ENCODE measurements around the gene RNF212.
"Not testable (repeated sequence)": the region's sequence is repeated elsewhere in the genome, so short reads cannot be mapped to it uniquely, and the experiment has no call there.

Gene RNF212

DNA sequence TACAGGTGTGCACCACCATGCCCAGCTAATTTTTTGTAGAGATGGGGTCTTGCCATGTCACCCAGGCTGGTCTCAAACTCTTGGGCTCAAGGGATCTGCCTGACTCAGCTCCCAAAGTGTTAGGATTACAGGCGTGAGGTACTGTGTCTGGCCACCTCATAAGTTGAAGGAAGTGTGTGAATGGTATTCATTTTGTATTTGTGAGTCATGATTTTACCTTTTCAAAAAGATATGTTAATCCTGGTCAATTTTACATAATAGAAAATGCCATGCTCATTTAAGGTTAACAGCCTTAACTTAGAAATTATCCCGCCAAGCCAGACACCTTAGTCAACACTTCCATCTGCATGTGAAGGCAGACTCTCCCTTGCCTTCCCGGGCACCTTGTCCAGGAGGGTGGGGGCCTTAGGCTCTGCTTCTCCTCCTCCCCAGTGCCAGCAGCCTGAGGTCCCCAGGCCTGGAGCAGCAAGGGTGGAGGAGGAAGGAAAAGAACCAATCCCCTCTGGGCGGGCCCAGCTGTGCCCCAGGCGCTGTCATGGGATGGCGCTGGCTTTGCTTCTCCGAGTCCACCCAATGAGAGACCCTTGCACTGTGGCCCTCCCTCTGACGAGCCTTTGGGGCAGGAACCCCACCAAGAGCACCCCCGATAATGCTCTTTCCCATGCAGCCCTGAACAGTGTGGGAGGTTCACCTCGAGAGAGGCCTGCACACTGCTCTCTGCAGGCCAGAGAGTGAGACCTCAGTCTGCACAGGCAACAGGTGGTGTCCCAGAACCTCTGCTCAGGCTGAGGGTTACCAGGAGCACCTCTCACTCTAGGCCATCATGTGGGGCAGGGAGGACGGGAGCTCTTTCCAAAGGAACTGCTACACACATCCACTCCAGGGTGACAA, 37.3 kb downstream of the RNF212 start:
- DNase-seq = no peak
- in situ Hi-C loops (cut with MboI; ENCODE audit: low pct_unique_long_range_greater_than_20kb, low sequenced_read_pairs) = no loop called here

DNA sequence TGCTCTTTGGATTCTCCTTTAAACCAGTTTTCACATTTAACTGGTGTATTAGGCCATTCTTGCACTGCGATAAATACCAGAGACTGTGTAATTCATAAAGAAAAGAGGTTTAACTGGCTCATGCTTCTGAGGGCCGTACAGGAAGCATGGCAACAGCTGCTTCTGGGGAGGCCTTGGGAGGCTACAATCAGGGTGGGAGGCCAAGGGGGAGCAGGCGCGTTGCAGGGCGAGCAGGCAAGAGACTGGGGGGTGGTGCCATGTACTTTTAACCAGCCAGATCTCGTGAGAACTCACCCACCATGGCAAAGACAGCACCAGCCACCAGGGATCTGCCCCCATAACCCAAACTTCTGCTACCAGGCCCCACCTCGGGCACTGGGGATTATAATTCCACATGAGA, 38.1 kb downstream of the RNF212 start:
- in situ Hi-C loops (cut with MboI; ENCODE audit: low pct_unique_long_range_greater_than_20kb, low sequenced_read_pairs) = no loop called here
- DNase-seq = no peak

DNA sequence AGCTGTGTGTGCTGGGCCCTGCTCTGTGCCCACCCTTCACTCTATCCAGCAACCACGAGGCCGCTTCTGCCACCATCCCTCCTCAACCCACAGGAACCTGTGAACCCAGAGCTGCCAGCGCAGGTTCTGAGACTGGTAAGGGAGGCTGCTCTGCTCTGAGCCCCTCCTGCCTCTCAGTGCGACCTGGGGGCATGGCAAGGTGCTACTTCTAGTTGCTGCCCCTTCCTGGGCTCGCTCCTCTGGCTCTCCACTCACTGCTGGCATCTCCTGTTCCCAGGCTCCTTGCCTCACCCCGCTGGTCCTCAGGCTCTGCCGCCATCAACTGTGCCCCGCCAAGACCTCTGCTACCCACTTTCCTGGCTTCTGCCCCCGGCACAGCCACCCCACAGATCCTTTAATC, 39.3 kb downstream of the RNF212 start:
- in situ Hi-C loops (cut with MboI; ENCODE audit: low pct_unique_long_range_greater_than_20kb, low sequenced_read_pairs) = no loop called here
- no peak for DNase-seq

- in situ Hi-C loops (cut with MboI; ENCODE audit: low pct_unique_long_range_greater_than_20kb, low sequenced_read_pairs) = no loop called here
- peak; percentile 77 for DNase-seq
Measured at GRCh38 chr4:1072830-1073446, 40.4 kb downstream of the RNF212 start.

GRCh38 chr4:1069394-1069793, 44.0 kb downstream of the RNF212 start:
- in situ Hi-C loops (cut with MboI; ENCODE audit: low pct_unique_long_range_greater_than_20kb, low sequenced_read_pairs) = no loop called here

GRCh38 chr4:1065732-1066131, 47.6 kb downstream of the RNF212 start:
- no peak for DNase-seq
- in situ Hi-C loops (cut with MboI; ENCODE audit: low pct_unique_long_range_greater_than_20kb, low sequenced_read_pairs) = no loop called here

More at GRCh38 chr4:1069394-1069793, 44.0 kb downstream of the RNF212 start:
- no peak for DNase-seq

GRCh38 chr4:1062419-1062818, 50.9 kb downstream of the RNF212 start:
- DNase-seq = no peak
- in situ Hi-C loops (cut with MboI; ENCODE audit: low pct_unique_long_range_greater_than_20kb, low sequenced_read_pairs) = no loop called here

DNA sequence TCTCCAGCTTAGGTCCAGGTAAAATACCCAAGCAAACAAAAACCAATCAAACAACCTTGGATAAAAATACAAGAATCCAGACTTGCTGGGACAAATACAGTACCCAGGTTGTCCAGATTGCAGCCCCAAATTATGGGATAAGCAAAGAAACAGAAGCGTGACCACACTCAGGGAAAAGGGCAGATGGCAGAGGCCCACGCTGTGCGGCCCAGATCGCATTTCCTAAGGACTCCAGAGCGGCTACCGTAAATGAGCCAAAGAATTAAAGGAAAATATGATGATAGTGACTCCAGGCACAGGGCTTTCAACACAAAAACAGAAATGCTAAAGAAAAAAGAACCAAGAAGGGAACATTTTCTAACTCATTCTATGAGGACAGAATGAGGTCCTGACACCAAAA, 51.6 kb downstream of the RNF212 start:
- in situ Hi-C loops (cut with MboI; ENCODE audit: low pct_unique_long_range_greater_than_20kb, low sequenced_read_pairs) = no loop called here
- DNase-seq = no peak

- in situ Hi-C loops (cut with MboI; ENCODE audit: low pct_unique_long_range_greater_than_20kb, low sequenced_read_pairs) = no loop called here
- no peak for DNase-seq
Measured at GRCh38 chr4:1061056-1061700, 52.2 kb downstream of the RNF212 start.

DNA sequence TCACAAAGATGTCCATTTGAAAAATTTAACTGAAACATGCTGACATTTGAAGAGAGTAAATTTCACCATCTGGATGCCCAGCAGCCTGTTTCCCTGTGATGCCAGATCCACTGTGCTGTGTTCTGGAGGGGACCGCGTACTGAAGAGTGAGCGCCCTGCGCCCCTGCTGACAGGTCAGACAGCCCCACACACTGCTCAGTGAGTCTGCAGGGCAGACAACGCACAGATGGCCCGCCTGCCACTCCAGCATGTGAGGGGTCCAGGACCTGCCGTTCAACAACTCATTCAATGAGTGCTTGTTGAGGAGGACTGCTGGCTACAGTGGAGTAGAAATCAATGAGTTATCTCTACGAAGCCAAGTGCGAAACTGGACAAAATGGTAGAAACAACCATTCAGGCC, 52.7 kb downstream of the RNF212 start:
- no peak for DNase-seq
- in situ Hi-C loops (cut with MboI; ENCODE audit: low pct_unique_long_range_greater_than_20kb, low sequenced_read_pairs) = no loop called here

GRCh38 chr4:1060121-1060520, 53.2 kb downstream of the RNF212 start:
- DNase-seq = no peak
- in situ Hi-C loops (cut with MboI; ENCODE audit: low pct_unique_long_range_greater_than_20kb, low sequenced_read_pairs) = no loop called here

DNA sequence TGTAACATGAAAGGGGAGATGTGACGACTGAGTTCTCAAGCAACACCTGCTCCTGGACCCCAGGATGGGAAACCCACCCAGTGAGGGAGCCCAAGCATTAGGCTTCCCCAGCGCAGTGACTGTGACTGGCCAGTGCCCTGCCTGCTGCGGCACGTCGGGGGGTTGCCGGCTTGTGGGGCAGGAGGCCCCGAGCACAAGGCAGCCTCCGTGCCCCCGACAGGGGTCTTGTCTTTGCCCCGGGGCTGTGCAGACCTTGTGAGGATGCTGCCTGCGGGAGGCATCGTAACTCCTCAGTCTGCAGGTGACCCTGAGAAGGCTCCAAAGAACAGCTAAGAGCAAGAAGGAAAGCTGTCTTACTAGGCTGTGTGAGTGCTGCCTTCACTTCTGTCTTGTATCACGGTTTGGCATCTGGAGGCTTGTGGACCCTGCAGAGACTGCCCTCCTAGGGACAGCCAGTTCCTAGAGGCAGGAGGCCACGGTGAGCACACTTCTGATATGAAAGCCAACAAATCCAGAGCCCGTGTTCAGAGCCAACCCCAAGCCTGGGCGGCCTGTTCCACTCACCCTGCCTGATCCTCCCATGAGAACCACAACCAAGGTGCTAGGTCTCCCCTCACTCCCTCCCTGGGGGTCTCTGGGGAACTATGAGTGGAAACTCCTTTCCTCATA, 54.2 kb downstream of the RNF212 start:
- in situ Hi-C loops (cut with MboI; ENCODE audit: low pct_unique_long_range_greater_than_20kb, low sequenced_read_pairs) = no loop called here
- no peak for DNase-seq

DNA sequence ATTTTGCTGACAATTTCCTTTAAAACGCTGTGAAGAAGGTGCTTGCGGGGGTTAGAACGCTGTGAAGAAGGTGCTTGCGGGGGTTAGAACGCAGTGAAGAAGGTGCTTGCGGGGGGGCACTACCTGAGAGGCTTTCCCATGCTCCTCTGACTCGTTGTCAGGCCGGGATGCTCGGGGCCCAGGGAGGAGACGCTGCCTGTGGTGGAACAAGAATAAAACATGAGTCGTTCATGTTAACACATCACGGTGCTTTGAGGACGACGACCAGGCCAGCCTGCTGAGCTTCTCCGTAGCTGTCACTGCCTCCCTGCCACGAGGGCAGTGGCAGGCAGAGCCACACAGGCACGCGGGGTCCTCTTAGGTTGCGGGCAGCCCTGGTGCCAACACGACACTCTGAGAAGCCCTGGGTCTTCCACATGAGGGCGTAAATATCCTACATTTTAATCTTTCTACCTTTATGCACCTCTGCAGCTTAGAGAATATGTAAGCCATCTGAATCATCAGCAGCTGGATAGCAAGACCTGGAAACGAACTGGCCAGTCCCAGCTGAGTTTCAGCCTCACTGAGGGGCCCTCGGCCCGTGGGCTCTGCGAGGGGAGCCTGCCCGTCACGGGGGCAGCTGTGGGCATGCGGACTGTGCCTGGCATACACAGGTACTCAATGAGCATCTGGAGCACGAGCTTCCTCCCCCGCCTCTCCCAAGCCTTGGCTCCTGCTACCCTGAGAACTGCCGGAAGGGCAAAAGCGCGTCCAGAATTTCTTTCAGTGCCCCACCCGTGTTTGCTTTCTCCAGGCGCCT, 55.0 kb downstream of the RNF212 start:
- in situ Hi-C loops (cut with MboI; ENCODE audit: low pct_unique_long_range_greater_than_20kb, low sequenced_read_pairs) = no loop called here
- DNase-seq = no peak

DNA sequence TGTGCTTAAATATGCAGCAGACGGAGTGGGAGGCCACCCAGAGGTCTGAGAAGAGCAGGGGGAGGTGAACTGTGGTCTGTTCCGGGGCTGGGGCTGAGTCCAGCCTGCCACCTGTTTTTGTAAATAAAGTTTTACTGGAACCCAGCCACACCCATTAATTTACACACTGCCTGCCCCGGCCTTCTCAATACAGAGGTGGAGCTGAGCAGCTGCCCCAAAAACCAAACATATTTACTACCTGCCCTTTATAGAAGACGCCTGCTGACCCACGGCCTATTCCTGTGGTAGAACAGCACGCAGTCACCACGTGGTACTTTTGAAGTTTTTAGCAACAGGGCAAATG, 56.0 kb downstream of the RNF212 start:
- DNase-seq = no peak
- in situ Hi-C loops (cut with MboI; ENCODE audit: low pct_unique_long_range_greater_than_20kb, low sequenced_read_pairs) = no loop called here

- in situ Hi-C loops (cut with MboI; ENCODE audit: low pct_unique_long_range_greater_than_20kb, low sequenced_read_pairs) = no loop called here
- DNase-seq = no peak
Measured at GRCh38 chr4:1056671-1057402, 56.5 kb downstream of the RNF212 start.

- in situ Hi-C loops (cut with MboI; ENCODE audit: low pct_unique_long_range_greater_than_20kb, low sequenced_read_pairs) = no loop called here
- DNase-seq = peak; percentile 69
Measured at GRCh38 chr4:1055721-1056590, 57.4 kb downstream of the RNF212 start.

DNA sequence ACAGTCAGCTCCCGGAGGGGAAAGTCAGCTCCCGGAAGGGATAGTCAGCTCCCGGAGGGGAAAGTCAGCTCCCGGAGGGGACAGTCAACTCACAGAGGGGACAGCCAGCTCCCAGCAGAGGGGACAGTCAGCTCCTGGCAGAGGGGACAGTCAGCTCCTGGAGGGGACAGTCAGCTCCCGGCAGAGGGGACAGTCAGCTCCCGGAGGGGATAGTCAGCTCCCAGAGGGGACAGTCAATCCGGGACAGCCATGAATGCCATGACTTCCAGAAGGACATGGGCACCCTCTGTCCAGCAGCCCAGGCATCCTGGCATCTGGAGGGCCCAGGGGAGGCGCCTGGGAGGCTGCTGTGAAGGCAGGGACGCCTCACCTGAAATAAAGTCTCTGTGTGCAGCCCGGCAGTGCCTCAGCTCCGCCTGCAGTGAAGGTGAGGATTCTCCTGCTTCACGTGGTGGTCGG, 58.1 kb downstream of the RNF212 start:
- DNase-seq = not testable (repeated sequence)

More for the DNA sequence above, 58.1 kb downstream of the RNF212 start:
- in situ Hi-C loops (cut with MboI; ENCODE audit: low pct_unique_long_range_greater_than_20kb, low sequenced_read_pairs) = not testable (repeated sequence)
